Stimulated activated naive CD4-positive, alpha-beta T cell (primary cell): ENCODE results near the gene FOXN1.

Experiments used
- DNase-seq, 6 experiments: peaks; one replicate each; lab custom pipeline; 2025; lab: John Stamatoyannopoulos, UW

FOXN1 gene

GRCh38 chr17:28526381-28526780, 20.2 kb downstream of the FOXN1 start:
- no peak for DNase-seq

DNA sequence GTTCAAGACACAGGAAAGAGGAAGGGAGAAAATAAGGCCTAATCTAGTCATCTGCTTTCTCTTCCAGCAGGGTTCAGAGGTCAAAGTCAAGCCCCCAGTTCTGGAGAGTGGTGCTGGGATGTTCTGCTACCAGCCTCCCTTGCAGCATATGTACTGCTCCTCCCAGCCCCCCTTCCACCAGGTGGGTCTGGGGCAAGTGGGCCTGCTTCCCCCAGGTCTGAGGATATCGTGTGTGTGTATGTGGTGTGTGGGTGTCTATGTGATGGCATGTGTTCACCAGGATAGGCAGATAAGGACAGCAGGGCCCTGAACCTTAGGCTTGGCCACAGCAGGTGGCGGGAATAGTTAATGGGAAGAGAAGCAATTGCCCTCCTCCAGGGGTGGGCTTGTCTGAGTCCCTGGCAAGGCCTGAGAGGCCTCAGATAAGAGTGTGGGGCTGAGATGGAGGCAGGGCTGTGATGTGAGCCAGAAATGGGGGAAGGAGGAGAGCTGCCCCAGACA, 21.1 kb downstream of the FOXN1 start:
- no peak for DNase-seq

DNA sequence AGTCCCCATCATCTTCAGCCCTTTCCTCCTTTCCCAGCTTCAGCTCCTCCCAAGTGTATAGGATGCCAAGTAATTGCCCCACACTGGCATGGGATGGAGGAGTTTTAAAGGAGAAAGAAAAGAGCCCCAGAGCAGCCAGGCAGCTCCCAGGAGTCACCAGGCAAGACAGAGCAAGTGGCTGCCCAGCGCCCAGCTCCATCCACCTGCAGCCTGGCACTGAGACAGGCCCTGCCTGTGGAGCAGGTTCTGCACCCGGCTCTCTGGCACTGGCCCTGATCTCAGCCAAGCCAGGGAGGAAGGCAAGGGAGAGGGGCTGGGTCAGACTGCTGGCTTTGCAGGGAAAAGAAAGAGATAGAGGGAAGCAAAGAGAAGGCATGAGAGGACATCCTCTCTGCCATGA, 21.7 kb downstream of the FOXN1 start:
- no peak for DNase-seq

GRCh38 chr17:28528327-28529012, 22.3 kb downstream of the FOXN1 start:
- no peak for DNase-seq

GRCh38 chr17:28529013-28529400, 22.9 kb downstream of the FOXN1 start:
- no peak for DNase-seq

DNA sequence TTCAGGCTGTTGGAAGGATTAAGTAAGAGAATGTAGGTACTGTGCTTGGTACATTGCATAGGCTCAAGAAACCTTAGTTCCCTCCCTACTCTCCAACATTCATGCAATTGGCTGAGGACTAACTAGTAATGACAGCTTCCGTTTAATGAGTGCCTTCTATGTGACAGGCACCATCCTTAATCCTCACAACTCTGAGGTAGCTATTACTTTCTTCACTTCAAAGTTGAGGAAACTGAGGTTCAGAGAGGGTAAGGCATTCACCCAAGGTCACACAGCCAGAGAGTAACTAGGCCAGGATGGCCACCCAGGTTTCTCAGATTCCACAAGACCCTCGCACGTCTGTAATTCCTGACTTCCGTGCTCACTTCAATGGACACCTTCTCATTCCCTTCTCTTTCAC, 24.1 kb downstream of the FOXN1 start:
- DNase-seq = no peak

GRCh38 chr17:28530926-28531325, 24.8 kb downstream of the FOXN1 start:
- DNase-seq = no peak

- DNase-seq = no peak
Measured at GRCh38 chr17:28532050-28532960, 26.2 kb downstream of the FOXN1 start.

DNA sequence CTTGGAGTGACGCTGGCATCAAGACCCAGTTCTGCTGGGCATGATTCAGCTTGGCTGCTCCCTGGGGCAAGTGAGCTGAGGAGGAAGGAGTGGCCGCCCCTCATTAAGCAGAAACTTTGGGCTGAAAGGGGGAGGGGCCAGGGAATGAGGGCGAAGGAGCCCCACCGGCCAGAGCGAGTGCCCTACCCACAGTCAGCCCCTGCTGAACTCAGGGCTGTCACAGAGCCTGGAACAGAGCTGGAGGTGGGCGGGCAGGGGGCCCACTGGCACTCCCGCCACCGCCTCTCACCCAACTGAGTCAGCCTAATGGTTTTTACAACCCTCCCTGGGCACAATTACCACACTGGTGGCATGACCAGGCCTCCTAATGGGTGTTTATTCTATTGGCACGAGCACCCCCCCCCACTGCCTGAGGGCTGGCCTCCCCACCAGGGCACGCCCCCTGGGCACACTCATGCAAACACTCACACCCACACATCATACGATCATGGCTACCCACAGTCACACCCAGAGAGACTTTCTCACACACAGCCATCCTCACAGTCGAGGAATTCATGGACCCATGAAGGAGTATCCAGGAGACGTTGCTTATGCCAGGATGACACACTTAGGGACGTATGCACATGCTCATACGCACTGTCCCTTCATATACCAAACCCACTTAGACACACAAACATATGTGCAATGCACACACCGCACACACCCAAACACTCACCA, 27.1 kb downstream of the FOXN1 start:
- no peak for DNase-seq

DNA sequence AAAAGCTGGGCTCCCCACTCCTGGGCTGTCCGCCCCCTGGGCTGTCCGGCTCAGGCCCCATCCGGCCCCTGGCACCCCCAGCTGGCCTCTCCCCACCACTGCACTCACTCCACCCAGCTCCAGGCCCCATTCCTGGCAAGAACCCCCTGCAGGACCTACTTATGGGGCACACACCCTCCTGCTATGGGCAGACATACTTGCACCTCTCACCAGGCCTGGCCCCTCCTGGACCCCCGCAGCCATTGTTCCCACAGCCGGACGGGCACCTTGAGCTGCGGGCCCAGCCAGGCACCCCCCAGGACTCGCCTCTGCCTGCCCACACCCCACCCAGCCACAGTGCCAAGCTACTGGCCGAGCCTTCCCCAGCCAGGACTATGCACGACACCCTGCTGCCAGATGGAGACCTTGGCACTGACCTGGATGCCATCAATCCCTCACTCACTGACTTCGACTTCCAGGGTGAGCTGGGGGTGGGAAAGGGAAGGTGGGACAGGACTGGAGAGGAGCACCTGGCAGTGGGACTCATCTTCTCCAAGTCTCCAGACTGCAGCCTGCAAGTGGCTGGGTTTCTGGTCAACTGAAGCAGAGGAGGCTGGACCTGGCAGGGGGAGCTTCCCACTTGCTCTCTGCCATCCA, 28.7 kb downstream of the FOXN1 start:
- DNase-seq = no peak

DNA sequence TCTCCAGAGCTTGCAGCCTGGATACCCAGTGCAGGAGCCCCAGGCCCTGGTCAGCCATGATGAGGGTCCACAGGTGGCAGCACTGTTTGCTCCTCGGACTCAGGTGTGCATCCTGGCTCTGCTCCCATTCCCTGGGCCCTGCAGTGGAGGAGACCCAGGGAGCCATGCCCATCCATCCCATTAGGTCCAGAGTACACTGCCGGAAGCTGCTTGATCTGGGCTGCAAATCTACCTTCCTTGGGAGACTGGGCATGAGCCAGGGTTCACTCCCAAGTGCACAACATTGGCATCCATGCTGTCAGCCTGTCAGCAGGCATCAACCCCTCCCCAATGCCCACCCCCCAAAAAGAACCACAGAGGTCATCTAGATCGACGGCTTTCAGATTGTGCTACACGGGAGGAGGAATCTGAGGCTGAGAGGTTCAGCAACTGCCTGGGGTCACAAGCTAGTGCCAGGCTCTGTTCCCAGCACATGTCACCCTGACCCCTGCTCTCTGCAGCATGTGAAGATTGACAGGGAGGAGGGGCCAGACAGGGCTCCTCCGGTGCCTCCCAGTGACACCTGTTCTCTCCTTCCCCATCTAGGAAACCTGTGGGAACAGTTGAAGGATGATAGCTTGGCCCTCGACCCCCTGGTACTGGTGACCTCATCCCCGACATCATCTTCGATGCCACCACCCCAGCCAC, 30.5 kb downstream of the FOXN1 start:
- no peak for DNase-seq

DNA sequence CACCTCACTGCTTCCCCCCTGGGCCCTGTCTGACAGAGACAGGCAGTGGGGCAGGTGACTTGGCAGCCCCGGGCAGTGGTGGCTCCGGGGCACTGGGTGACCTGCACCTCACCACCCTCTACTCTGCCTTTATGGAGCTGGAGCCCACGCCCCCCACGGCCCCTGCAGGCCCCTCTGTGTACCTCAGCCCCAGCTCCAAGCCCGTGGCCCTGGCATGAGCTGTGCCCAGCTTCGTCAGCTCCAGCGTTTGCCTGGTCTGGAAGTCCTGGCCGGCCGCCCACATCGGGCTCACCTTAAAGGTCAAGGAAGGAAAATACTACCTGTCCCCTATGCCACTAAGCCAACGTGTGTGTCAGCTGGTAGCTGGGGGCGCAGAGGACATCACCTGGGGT, 31.1 kb downstream of the FOXN1 start:
- DNase-seq = no peak

- no peak for DNase-seq
Measured at GRCh38 chr17:28538296-28538895, 32.2 kb downstream of the FOXN1 start.

DNA sequence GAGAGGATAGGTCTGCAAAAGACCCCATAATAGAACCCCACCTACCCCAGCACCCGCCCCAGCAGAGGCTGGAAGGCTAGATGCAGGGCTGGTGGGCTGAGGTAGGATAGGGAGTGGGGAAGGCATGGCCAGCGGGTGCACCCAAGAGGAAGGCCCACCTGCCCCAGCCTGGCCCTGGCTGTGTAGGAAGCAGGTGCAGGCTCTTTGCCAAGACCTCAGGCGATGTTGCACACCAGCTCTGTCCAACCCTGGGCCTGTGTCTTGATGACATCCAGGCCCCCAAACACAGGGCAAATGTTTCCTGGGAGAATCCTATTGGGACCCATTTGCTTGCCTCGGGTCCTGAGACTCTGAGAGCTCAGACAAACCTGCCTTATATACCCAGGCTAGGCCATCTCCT, 34.1 kb downstream of the FOXN1 start:
- no peak for DNase-seq

DNA sequence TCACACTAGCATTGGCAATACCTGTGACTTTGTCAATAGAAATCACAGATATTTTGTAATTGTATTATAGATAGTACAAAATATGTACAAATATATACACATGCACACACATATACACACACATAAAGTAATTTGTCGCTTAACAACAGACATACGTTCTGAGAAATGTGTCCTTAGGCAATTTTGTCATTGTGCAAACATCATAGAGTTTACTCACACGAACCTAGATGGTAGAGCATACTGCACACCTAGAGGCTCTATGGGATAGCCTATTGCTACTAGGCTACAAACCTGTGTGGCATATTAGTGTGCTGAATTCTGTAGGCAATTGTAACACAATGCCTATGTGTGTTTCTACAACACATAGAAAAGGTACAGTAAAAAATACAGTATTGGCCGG, 35.3 kb downstream of the FOXN1 start:
- DNase-seq = no peak

- DNase-seq = no peak
Measured at GRCh38 chr17:28544402-28545140, 38.4 kb downstream of the FOXN1 start.

DNA sequence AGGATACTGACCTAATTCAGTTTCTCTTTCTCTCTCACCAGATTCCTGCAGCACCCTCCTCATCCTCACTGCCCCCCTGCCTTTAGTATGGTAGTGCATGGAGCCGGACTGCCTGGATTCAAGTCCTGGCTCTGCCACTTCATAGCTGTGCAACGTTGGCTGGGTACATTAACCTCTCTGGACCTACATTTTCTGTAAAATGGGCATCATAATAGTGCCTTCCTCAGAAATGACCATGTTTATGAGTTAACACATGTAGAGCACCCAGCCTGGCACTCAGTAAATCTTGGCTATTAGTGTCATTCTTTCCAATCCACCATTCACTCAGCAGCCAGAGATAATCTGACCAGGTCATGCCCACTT, 39.0 kb downstream of the FOXN1 start:
- DNase-seq = no peak

- no peak for DNase-seq
Measured at GRCh38 chr17:28545787-28546415, 39.8 kb downstream of the FOXN1 start.

DNA sequence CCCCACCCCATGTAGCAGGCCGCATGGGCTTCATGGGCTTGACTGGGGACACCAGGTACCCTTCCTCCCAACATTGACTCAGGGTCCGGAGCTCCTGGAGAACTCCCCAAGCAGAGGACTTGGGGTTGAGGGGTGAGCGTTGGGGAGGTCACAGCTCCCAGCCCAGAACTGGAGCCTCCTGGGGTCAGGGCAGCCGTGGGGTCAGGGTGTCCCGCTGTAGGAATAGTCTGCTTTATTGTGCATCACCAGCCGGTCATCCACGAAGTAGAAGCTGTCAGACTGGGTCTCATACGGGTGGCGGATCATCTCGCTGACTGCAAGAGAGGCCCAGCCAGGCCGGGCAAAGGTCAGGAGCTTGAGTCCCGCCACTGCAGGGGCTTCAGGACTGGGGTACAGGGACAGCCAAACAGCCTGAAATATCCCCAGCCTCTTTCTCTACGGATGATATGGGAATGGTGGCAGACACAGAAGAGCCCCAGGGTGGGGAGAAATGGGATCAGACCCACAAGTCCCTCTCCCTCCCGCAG, 41.0 kb downstream of the FOXN1 start:
- no peak for DNase-seq
